ENCODE data around the gene ECE1. TPM values are rescaled to one million over a fixed set of nuclear protein-coding genes. Genes with fewer than 3 reads are reported as not detected.

The ECE1 gene
- total RNA-seq, 2 experiments from 2014 or later, result 95.6 to 101 TPM

DNA sequence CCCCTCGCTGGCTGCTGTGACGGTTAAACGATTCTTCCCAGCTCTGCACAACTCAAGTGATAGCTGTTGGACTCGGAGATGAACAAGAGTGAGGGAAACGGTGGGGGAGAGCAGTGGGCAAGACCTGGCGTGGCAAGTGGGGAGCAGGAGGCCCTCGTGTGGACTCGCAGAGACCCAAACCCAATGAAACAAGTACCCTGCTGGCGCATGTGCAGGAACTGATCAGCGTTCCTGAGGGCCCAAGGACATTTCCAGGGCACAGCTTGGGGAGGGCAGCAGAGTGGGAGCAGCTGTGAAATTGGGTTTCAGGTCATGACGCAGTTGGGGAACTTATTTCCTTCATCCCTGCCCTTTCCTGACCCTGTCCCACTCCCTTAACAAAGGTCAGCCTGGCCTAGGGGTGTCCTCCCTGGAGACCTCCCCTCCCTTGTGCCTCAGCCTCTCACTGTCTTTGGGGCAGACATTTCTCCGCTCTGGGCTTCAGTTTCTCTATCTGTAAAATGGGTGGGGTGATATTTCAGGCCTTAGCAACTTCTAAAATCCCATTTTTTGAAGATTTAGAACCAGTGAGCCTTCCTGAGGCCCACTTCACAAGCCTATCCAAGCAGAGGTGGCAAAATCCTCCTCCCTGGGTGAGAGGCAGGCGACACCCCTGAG is 27.9 kb upstream of the ECE1 start:
- H3K4me3 Mint-ChIP-seq, result no peak overlapping the region
- H3K27ac Mint-ChIP-seq, result no peak overlapping the region
- H3K27me3 Mint-ChIP-seq, result no peaks in the 10 kb centered on the region
- H3K9me3 Mint-ChIP-seq, result no peaks in the 10 kb centered on the region
- no peak for DNase-seq
- peaks cover 25% of the 10 kb centered on the region for H3K36me3 Mint-ChIP-seq
- H3K4me1 Mint-ChIP-seq, result peaks cover 41% of the 10 kb centered on the region

DNA sequence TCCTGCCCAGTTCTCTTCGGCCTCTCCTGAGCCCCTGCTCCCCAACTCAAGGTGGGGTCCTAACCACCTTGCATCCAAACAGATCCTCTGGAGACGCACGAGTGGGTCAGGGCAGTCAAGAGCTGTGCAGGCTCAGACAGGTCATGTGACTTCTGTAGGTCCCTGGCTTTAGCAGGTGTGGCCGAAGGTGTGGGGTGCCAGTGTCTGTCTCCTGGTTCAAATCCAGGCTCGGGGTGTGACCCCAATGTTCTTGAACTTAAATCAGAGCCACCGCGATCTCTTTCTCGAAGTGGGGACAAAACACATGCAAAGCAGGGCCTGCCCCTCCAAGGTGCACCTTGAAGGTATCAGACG is 27.4 kb upstream of the ECE1 start:
- Mint-ChIP-seq H3K9me3 (no peaks in the 10 kb centered on the region), H3K4me3 (no peak overlapping the region), H3K27ac (no peak overlapping the region), H3K4me1 (peaks cover 40% of the 10 kb centered on the region), H3K27me3 (no peaks in the 10 kb centered on the region), H3K36me3 (peaks cover 24% of the 10 kb centered on the region)
- no peak for DNase-seq

DNA sequence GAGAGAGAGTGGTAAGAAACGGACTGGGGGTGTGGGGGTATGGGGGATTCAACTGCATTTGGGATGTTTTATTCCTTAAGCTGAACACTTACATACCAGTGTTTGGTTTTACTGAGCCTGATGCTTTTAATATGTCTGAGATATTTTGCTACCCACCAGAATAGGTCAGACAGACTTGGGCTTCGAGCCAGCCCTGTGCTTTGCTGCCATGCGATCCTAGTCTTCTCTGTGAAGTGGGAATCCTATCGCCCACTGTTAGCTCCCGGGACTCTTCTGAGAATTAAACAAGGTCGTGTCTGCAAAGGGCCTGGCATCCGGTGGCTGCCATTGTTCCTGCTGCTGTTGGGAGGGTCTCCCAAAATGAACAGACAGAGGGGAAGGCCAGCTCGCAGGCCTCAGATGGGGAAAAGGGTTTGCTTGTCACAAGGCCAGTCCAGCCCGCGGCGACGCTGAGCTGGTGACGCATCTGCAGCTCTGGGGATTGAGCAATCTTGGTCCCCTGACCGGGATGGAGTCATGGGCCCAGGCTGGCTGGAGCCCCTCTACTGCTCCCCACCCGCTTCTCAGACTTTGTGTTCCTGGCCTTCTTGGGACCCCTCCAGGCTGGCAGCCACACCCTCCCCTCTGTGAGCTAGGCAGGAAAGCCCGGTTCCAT is 26.9 kb upstream of the ECE1 start:
- H3K36me3 Mint-ChIP-seq, result peaks cover 24% of the 10 kb centered on the region
- no peaks in the 10 kb centered on the region for H3K9me3 Mint-ChIP-seq
- no peaks in the 10 kb centered on the region for H3K27me3 Mint-ChIP-seq
- DNase-seq, result no peak
- no peak overlapping the region for H3K27ac Mint-ChIP-seq
- H3K4me1 Mint-ChIP-seq, result peaks cover 35% of the 10 kb centered on the region
- no peak overlapping the region for H3K4me3 Mint-ChIP-seq

DNA sequence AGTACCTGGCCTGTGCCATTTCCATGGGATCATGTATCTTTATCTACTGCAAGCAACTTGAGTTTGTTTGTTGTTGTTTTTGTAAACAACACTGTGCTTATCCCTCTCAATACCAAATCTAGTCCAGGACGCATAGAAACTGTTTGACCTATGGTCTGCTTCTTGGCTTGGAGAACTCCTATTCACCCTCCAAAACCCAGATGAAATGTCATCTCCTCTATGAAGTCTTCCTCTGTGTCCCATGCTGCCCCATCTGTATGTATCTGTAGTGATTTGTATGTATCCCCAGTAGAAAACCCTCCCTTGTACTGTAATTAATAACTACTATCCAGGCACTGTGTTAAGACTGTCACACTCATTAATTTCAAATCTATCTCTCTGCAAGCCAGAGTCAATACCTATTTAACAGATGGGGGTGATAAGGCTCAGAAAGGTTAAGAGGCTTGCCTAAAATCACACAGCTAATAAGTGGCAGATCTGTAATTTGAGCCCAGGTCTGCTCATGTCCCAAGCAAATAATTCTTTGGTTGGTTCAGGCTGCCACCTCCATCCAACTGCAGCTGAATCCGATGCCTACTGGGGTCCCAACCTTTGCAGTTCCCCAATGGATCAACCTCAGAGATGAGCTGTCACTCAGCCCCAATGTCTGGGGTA is 24.6 kb upstream of the ECE1 start:
- no peak for DNase-seq
- H3K4me3 Mint-ChIP-seq, result no peak overlapping the region
- no peak overlapping the region for H3K27ac Mint-ChIP-seq
- H3K4me1 Mint-ChIP-seq, result peaks cover 29% of the 10 kb centered on the region
- H3K27me3 Mint-ChIP-seq, result no peaks in the 10 kb centered on the region
- H3K36me3 Mint-ChIP-seq, result peaks cover 27% of the 10 kb centered on the region
- no peaks in the 10 kb centered on the region for H3K9me3 Mint-ChIP-seq

DNA sequence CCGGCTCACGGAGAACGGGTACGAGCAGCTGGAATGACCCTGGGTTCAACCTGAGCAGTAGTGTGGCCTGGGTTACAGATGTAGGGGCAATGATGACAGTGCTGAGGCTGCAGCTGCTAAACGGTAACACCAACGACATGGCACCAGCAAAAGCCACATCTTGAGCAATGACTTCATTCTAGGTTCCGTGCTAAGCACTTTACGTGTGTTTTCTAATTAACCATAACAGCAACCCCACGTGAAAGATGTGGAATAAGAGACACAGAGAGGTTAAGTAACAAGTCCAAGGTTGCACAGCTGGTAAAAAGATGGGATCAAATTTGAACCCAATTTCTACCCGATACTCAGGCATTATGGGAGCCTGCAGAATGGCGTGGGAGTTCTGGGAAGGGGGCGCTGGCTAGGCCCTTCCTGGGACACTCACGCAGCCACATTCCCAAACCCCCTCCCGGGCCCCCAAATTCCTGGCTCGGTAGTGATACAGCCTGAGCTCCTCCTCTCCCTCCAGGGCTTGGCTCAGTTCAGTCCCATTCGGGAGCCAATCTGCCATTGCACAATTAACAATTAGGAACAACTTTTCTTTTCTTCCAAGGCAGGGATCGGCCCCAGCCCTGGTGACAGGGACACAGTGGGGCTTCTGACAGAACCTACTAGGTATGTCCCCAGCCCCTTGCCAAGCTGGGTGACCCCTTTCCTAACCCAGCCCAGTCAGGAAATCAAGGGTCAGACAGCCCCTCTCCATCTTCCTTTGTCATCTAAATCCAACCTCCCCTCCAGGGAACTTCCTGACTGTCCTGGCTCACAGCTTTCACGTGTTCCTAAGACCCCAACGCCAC is 23.8 kb upstream of the ECE1 start:
- peaks cover 29% of the 10 kb centered on the region for H3K4me1 Mint-ChIP-seq
- no peak overlapping the region for H3K4me3 Mint-ChIP-seq
- no peaks in the 10 kb centered on the region for H3K9me3 Mint-ChIP-seq
- H3K27ac Mint-ChIP-seq, result no peak overlapping the region
- peaks cover 27% of the 10 kb centered on the region for H3K36me3 Mint-ChIP-seq
- H3K27me3 Mint-ChIP-seq, result no peaks in the 10 kb centered on the region
- DNase-seq, result no peak

DNA sequence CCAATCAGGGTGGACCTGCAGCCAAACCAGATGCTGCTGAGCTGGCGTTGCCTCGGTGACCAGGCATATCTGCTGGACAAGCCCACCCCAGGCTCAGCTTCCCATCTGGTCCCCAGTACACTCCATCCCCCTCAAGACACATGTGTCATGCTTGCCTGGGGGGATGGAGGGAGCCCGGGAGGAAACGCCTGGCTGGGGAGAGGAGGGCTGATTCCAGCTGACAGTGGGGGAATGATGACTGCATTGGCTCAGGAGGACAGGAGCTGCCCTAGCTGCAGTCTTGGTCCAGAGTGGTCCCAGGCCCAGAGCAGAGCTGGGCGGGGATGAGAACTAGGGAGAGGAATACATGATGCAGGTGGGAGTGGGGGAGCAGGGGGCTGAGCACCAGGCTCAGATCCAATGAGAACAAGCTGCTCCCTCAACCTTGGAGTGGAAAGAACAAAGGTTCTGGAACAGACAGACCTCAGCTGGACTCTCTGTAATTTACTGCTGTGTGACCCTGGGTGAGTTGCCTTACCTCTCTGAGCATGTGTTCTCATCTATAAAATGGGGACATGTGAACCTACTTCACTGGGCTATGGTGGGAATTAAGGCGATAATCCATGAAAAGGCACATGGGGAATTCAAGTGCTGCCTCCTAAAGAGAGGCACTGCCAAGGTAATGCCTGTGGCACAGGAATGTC is 23.1 kb upstream of the ECE1 start:
- peaks cover 27% of the 10 kb centered on the region for H3K36me3 Mint-ChIP-seq
- DNase-seq, result no peak
- no peaks in the 10 kb centered on the region for H3K9me3 Mint-ChIP-seq
- no peak overlapping the region for H3K4me3 Mint-ChIP-seq
- H3K27me3 Mint-ChIP-seq, result no peaks in the 10 kb centered on the region
- H3K27ac Mint-ChIP-seq, result peak overlapping the region; percentile 16
- peaks cover 36% of the 10 kb centered on the region for H3K4me1 Mint-ChIP-seq

DNA sequence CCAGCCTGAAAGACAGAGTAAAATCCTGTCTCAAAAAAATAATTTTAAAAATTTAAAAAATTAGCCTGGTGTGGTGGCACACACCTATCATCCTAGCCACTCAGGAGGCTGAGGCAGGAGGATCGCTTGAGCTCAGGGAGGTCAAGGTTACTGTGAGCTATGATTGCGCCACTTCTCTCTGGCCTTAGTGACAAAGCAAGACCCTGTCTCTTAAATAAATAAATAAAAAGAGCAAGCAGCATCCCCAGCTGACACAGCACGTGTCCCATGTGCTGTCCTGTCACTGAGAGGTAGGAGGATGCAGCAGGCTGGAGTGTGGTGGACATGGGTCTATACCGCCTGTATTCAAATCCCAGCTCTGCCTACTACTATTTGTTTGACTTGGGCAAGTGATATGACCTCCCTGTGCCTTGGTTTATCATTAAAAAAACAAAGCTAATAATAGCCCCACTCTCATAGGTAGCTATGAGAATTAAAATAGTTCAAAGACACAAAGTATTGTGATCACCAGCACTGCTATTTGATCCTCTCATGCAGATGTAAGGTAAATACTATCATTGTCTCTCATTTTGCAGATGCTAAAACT is 22.2 kb upstream of the ECE1 start:
- Mint-ChIP-seq H3K36me3 (peaks cover 22% of the 10 kb centered on the region), H3K9me3 (no peaks in the 10 kb centered on the region), H3K27me3 (no peaks in the 10 kb centered on the region), H3K27ac (no peak overlapping the region), H3K4me3 (no peak overlapping the region), H3K4me1 (peaks cover 42% of the 10 kb centered on the region)
- no peak for DNase-seq

DNA sequence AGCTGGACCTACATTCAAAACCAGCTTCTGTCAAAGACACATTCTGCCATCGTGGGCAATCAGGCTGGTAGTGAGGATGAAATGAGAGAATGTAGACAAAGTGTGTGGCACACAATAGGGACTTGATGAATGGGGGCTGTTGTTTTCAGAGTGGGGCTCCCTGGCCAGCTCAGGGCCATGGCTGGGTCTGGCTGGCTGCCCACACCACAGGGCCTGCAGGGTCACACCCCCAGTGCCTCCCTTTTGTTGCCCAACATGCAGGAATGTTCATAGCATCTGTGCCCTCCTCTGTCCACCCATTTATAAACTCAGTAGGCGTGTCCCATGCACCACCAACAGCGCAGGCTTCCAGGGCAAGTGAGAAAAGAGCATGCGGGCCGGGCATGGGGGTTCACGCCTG is 20.8 kb upstream of the ECE1 start:
- Mint-ChIP-seq H3K9me3 (no peaks in the 10 kb centered on the region), H3K36me3 (peaks cover 12% of the 10 kb centered on the region), H3K27ac (no peak overlapping the region), H3K4me3 (no peak overlapping the region), H3K27me3 (no peaks in the 10 kb centered on the region), H3K4me1 (peaks cover 44% of the 10 kb centered on the region)
- no peak for DNase-seq

DNA sequence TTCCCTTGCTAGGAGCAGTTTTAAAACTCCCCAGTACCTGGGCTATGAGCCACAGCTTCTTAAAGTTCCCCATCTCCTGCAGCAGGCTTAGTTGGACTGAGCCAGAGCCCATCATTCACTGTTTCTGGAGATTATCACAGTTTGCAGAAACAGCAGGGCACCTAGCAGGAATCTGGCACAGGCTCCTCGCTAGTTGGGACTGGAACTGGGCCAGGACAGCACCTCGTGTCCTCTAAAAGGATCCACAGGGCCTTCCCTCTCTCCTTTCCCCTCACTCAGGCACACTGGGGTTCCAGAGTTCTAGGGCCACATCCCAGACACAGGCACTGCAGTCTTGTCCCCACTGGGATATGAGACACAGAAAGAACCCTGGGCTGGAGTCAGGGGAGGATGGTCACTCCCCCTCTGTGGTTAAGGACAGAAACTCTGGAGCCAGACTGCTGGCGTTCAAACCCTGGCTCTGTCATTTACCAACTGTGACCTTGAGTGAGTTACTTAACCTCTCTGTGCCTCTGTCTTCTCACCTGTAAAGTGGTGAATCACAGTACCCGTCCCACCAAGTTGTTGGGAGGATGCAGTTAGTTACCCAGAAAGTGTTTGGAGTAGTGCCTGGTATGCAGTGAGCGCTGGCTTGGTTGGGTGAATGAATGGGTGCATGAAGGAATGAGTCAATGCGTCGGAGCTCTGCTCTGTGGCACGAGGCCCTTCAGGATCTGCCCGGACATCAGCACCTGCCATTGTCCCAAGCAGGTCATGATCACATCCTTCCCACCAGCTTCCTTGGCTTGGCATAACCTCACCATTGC is 18.8 kb upstream of the ECE1 start:
- Mint-ChIP-seq H3K27me3 (no peaks in the 10 kb centered on the region), H3K27ac (no peak overlapping the region), H3K4me3 (no peak overlapping the region), H3K36me3 (peaks cover 12% of the 10 kb centered on the region), H3K9me3 (no peaks in the 10 kb centered on the region), H3K4me1 (peaks cover 52% of the 10 kb centered on the region)
- no peak for DNase-seq

DNA sequence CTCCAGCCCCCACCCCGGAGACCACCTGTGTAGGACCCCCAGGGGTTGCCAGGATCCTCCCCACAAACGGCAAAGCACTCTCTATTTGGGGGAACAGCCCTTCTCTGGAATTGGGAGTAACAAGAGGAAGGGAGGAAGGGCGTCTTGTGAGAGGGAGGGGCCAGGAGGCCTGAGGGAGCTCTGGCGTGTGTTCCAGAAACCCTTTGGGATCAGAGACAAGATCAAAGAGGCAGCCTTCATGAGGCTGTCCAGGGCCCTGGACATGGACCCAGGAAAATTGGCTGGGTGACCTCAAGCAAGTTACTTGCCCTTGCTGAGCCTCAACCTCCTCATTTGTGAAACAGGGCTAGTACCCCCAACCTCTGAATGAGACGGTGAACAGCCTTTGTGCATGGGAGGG is 18.1 kb upstream of the ECE1 start:
- H3K27me3 Mint-ChIP-seq, result no peaks in the 10 kb centered on the region
- H3K9me3 Mint-ChIP-seq, result no peaks in the 10 kb centered on the region
- H3K4me3 Mint-ChIP-seq, result no peak overlapping the region
- peak overlapping the region; percentile 47 for H3K27ac Mint-ChIP-seq
- peaks cover 12% of the 10 kb centered on the region for H3K36me3 Mint-ChIP-seq
- no peak for DNase-seq
- H3K4me1 Mint-ChIP-seq, result peaks cover 51% of the 10 kb centered on the region

DNA sequence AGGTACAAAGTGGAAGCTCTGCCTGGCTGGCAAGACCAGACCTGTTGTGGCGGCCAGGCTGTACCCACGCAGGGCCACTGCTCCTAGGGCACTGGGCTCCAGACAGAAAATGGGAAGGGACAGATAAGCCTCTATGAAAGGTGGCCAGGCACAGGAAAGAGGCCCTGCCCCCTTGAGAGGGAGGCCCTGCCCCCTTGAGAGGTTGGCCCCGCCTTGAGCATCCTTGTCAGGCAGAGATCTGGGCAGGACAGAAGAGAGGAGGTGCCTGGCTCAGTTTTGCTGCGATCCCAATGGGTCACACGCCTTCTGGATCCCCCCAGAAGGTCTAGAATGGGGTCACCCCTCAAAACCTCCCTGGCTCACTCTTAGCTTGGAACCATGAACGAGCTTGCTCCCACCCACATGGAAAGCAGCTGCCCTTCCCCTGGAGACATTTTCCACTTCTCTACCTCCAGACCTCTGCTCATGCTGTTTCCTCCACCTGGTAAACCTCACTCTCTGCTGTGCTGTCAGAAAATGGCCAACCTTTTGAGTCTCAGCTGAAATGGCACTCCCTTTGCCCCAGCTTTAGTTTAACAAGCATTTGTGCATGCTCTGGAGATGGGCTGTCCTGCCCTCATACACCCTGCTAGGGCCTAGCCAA is 17.5 kb upstream of the ECE1 start:
- peak; percentile 30 for DNase-seq
- Mint-ChIP-seq H3K4me1 (peaks cover 51% of the 10 kb centered on the region), H3K27me3 (no peaks in the 10 kb centered on the region), H3K4me3 (no peak overlapping the region), H3K36me3 (peaks cover 12% of the 10 kb centered on the region), H3K27ac (peak overlapping the region; percentile 47), H3K9me3 (no peaks in the 10 kb centered on the region)

DNA sequence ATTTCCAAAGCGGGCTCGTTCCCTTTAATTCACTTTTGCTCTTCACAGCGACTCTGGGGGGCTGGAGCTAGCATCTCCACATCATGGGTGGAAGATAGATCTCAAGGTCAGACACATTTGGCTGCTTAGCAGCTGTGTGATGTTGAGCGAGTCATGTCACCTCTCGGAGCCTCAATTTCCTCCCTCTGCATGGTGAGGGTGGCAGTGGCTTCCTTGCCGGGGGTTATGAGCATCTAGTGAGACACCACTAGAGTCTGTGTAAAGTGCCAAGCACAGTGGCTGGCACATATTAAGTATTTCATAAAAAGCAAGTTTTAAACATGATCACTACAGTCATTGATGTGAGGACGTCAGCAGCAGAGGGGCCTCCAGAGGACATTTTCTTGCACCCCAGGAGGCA is 16.9 kb upstream of the ECE1 start:
- no peak for DNase-seq
- peaks cover 12% of the 10 kb centered on the region for H3K36me3 Mint-ChIP-seq
- H3K9me3 Mint-ChIP-seq, result no peaks in the 10 kb centered on the region
- peak overlapping the region; percentile 46 for H3K27ac Mint-ChIP-seq
- no peak overlapping the region for H3K4me3 Mint-ChIP-seq
- peaks cover 52% of the 10 kb centered on the region for H3K4me1 Mint-ChIP-seq
- H3K27me3 Mint-ChIP-seq, result no peaks in the 10 kb centered on the region

DNA sequence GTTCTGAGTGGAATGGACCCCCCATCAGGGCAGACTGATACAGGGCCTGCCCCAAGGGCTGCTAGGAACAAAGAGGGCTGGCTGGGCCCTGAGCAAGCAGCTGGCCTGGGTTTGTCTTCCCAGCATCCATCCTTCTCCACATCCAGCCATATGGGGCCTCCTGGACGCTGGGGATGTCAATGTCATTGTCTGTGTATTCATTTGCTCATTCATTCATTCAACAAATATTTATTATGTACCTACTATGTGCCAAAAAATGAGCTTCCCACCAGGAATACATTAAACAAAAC is 15.6 kb upstream of the ECE1 start:
- peaks cover 55% of the 10 kb centered on the region for H3K4me1 Mint-ChIP-seq
- H3K9me3 Mint-ChIP-seq, result no peaks in the 10 kb centered on the region
- no peak for DNase-seq
- H3K36me3 Mint-ChIP-seq, result peaks cover 12% of the 10 kb centered on the region
- H3K27ac Mint-ChIP-seq, result no peak overlapping the region
- no peak overlapping the region for H3K4me3 Mint-ChIP-seq
- no peaks in the 10 kb centered on the region for H3K27me3 Mint-ChIP-seq

All from activated naive CD8-positive, alpha-beta T cell treated with anti-CD3 and anti-CD28 coated beads for 36 hours (primary cell).